ENCODE measurements around the gene PKHD1.

Gene PKHD1

DNA sequence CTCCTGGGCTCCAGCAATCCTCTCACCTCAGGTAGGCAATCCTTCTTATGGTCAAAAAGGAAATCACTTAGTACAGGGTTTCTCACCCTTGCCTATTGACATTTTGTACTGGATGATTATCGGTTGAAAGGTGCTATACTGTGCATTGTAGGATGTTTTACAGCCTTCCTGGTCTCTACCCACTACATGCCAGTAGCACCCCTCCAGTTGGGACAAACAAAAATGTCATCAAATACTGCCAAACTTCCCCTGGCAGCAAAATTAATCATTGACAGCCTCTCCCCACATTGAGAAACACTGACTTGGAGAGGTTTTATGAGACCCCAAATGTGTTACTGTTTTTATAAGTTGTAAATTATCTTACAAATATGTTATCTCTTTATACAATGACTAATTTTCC is 368.1 kb downstream of the PKHD1 start:
- H3K36me3 ChIP-seq (ENCODE audit: insufficient read depth, low read length): no peaks in the 10 kb centered on the region
- H3F3A ChIP-seq (ENCODE audit: insufficient read depth, low read length): no peaks in the 10 kb centered on the region
- no peaks in the 10 kb centered on the region for H3K79me2 ChIP-seq (ENCODE audit: insufficient read depth, low read length)
- H3K27me3 ChIP-seq (ENCODE audit: insufficient read depth, low read length): no peaks in the 10 kb centered on the region
- H2AFZ ChIP-seq (ENCODE audit: low read length): no peak overlapping the region
- H3K9ac ChIP-seq (ENCODE audit: low read length): no peak overlapping the region
- H3K9me2 ChIP-seq (ENCODE audit: low read depth, low read length): no peaks in the 10 kb centered on the region
- no peaks in the 10 kb centered on the region for H3K4me1 ChIP-seq (ENCODE audit: insufficient read depth, low read length, severe bottlenecking)
- no peak overlapping the region for H3K27ac ChIP-seq (ENCODE audit: low read depth, low read length, poor library complexity, severe bottlenecking)
- H3K4me2 ChIP-seq (ENCODE audit: low read length): no peak overlapping the region
- no peaks in the 10 kb centered on the region for H3K9me3 ChIP-seq (ENCODE audit: low read length)
- H4K20me1 ChIP-seq (ENCODE audit: insufficient read depth, low read length): no peaks in the 10 kb centered on the region
- H3K4me3 ChIP-seq (ENCODE audit: low read depth, low read length, poor library complexity, severe bottlenecking): no peak overlapping the region
- TF ChIP-seq CTCF (IDR thresholded peaks at IDR 0.05; ENCODE audit: low read length) (no peak), EZH2 (IDR thresholded peaks at IDR 0.05; ENCODE audit: borderline replicate concordance, low read length) (no peak)

DNA sequence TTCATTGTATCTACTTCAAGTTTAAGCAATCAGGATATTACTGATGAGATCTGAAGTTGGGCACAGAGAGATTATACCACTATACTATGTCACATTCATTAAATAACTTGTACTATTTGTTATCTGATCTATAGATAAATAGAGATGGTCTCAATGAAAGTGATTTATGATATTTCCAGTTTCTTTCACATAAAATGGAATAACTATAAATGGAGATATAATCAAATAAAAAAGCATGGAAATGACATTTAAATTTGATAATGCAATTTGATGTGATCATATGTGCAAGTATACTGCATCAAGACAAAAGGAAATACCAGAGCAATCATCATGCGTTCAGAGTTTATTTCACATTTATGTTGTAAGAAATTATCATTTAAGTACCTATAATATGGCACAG is 368.9 kb downstream of the PKHD1 start:
- H3K4me2 ChIP-seq (ENCODE audit: low read length): no peak overlapping the region
- H3K27ac ChIP-seq (ENCODE audit: low read depth, low read length, poor library complexity, severe bottlenecking): no peak overlapping the region
- no peaks in the 10 kb centered on the region for H3K79me2 ChIP-seq (ENCODE audit: insufficient read depth, low read length)
- no peaks in the 10 kb centered on the region for H3K9me2 ChIP-seq (ENCODE audit: low read depth, low read length)
- no peaks in the 10 kb centered on the region for H3K9me3 ChIP-seq (ENCODE audit: low read length)
- no peaks in the 10 kb centered on the region for H3K36me3 ChIP-seq (ENCODE audit: insufficient read depth, low read length)
- H3K4me3 ChIP-seq (ENCODE audit: low read depth, low read length, poor library complexity, severe bottlenecking): no peak overlapping the region
- H3K27me3 ChIP-seq (ENCODE audit: insufficient read depth, low read length): no peaks in the 10 kb centered on the region
- H2AFZ ChIP-seq (ENCODE audit: low read length): no peak overlapping the region
- no peaks in the 10 kb centered on the region for H4K20me1 ChIP-seq (ENCODE audit: insufficient read depth, low read length)
- H3F3A ChIP-seq (ENCODE audit: insufficient read depth, low read length): no peaks in the 10 kb centered on the region
- no peaks in the 10 kb centered on the region for H3K4me1 ChIP-seq (ENCODE audit: insufficient read depth, low read length, severe bottlenecking)
- H3K9ac ChIP-seq (ENCODE audit: low read length): no peak overlapping the region
- TF ChIP-seq EZH2 (IDR thresholded peaks at IDR 0.05; ENCODE audit: borderline replicate concordance, low read length) (no peak), CTCF (IDR thresholded peaks at IDR 0.05; ENCODE audit: low read length) (no peak)

DNA sequence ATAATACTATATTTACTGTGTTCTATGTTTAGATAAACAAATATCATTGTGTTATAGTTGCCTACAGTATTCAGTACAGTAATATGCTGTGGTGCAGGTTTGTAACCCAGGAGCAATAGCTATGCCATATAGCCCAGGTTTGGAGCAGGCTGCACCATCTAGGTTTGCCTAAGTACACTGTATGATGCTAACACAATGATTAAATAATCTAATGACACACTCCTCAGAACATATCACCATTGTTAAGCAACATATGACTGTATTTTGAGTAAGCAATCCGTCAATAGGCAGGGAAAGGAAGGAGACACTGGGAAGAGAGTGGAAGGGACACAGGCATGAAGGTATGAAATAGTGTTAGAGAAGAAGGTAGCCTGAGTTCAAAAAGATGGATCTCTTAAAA is 369.9 kb downstream of the PKHD1 start:
- Histone ChIP-seq H3K4me1 (ENCODE audit: insufficient read depth, low read length, severe bottlenecking) (no peaks in the 10 kb centered on the region), H3K4me2 (ENCODE audit: low read length) (no peak overlapping the region)

More for the DNA sequence above, 369.9 kb downstream of the PKHD1 start:
- Histone ChIP-seq H3K9ac (ENCODE audit: low read length) (no peak overlapping the region), H3F3A (ENCODE audit: insufficient read depth, low read length) (no peaks in the 10 kb centered on the region), H3K36me3 (ENCODE audit: insufficient read depth, low read length) (no peaks in the 10 kb centered on the region), H2AFZ (ENCODE audit: low read length) (no peak overlapping the region), H3K9me3 (ENCODE audit: low read length) (no peaks in the 10 kb centered on the region), H3K27ac (ENCODE audit: low read depth, low read length, poor library complexity, severe bottlenecking) (no peak overlapping the region), H3K9me2 (ENCODE audit: low read depth, low read length) (no peaks in the 10 kb centered on the region), H3K79me2 (ENCODE audit: insufficient read depth, low read length) (no peaks in the 10 kb centered on the region), H4K20me1 (ENCODE audit: insufficient read depth, low read length) (no peaks in the 10 kb centered on the region), H3K27me3 (ENCODE audit: insufficient read depth, low read length) (no peaks in the 10 kb centered on the region), H3K4me3 (ENCODE audit: low read depth, low read length, poor library complexity, severe bottlenecking) (no peak overlapping the region)
- TF ChIP-seq CTCF (IDR thresholded peaks at IDR 0.05; ENCODE audit: low read length) (no peak), EZH2 (IDR thresholded peaks at IDR 0.05; ENCODE audit: borderline replicate concordance, low read length) (no peak)

All from OCI-LY1 (cell line).